Measurements from ENCODE around the gene CYP2C8.
"Not testable (repeated sequence)": the region's sequence is repeated elsewhere in the genome, so short reads cannot be mapped to it uniquely, and the experiment has no call there.

The CYP2C8 gene

DNA sequence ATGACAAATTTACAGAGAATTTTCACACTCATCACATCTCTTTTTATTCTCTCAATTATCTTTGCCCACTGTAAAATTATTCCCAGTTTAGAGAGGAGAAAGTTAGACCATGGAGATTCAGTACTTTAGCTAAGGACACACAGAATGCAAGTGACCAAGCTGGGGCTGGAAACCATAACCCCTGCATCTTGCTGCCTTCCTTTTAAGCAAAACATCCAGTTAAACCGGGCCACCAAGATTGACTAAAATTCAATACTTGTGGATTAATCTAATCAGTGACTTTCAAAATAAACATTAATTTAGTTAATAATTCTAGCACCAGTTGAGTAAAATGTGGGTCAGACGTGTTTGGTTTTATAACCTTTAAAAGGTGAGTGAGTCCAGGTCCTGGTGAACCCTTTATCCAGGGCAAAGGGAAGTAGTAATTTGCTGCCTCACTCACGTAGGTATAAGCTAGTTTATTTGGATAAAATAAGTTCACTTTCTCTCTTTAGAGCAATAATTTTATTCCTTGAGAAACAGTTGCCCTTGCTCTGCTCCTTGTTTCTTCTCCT is 1.9 kb upstream of the CYP2C8 start:
- TF ChIP-seq, protein P1, sequence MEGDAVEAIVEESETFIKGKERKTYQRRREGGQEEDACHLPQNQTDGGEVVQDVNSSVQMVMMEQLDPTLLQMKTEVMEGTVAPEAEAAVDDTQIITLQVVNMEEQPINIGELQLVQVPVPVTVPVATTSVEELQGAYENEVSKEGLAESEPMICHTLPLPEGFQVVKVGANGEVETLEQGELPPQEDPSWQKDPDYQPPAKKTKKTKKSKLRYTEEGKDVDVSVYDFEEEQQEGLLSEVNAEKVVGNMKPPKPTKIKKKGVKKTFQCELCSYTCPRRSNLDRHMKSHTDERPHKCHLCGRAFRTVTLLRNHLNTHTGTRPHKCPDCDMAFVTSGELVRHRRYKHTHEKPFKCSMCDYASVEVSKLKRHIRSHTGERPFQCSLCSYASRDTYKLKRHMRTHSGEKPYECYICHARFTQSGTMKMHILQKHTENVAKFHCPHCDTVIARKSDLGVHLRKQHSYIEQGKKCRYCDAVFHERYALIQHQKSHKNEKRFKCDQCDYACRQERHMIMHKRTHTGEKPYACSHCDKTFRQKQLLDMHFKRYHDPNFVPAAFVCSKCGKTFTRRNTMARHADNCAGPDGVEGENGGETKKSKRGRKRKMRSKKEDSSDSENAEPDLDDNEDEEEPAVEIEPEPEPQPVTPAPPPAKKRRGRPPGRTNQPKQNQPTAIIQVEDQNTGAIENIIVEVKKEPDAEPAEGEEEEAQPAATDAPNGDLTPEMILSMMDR (IDR thresholded peaks at IDR 0.05) = no peak
- Histone ChIP-seq H3K36me3 (no peaks in the 10 kb centered on the region), H3K27ac (no peak overlapping the region), H3K9me3 (no peaks in the 10 kb centered on the region), H3K4me3 (no peak overlapping the region), H3K4me1 (no peaks in the 10 kb centered on the region), H3K27me3 (no peaks in the 10 kb centered on the region)
- no peak for DNase-seq
- intact Hi-C loops (cut with DNase I; ENCODE audit: low total_unique reads) = no loop called here

DNA sequence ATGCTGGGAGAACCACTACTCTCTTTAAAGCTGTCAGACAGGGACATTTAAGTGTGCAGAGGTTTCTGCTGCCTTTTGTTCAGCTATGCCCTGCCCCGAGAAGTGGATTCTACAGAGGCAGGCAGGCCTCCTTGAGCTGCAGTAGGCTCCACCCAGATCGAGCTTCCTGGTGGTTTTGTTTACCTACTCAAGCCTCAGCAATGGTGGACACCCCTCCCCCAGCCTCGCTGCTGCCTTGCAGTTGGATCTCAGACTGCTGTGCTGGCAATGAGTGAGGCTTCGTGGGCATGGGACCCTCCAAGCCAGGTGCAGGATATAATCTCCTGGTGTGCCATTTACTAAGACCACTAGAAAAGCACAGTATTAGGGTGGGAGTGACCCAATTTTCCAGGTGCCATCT is 5.2 kb downstream of the CYP2C8 start:
- H3K27ac ChIP-seq; H3K9me3 ChIP-seq; intact Hi-C loops (cut with DNase I; ENCODE audit: low total_unique reads); DNase-seq; H3K4me3 ChIP-seq; H3K27me3 ChIP-seq; H3K36me3 ChIP-seq; H3K4me1 ChIP-seq: not testable (repeated sequence)

DNA sequence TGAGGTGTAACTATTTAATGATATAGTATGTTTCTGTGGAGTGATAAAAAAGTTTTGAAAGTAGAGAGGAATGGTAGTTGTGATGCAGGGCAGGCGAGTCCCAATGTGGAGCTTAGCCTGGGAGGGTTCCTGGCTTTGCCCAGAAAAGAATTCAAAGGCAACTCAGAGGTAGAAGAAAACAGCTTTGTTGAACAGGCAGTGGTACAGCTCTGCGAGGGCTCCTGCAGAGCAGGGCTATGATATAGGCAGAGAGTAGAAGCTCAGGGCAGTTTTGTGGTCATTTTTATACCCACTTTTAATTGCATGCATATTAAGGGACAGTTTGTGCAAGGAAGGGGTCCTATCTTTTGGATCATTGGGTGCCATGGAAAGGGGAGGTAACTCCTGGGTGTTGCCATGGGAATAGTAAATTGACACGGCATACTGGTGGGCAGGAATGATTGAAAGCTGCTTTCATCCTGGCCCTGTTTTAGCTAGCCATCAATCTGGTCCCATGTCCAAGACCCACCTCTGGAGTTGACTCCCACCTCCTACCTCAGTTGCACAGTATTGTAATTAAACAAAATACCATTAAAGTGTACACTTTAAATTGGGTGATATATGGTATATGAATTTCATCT is 12.4 kb downstream of the CYP2C8 start:
- H3K27me3 ChIP-seq = no peaks in the 10 kb centered on the region
- H3K36me3 ChIP-seq = no peaks in the 10 kb centered on the region
- TF ChIP-seq, protein P1 (IDR thresholded peaks at IDR 0.05) = no peak
- H3K4me3 ChIP-seq = no peak overlapping the region
- no peaks in the 10 kb centered on the region for H3K9me3 ChIP-seq
- no peak for DNase-seq
- intact Hi-C loops (cut with DNase I; ENCODE audit: low total_unique reads) = no loop called here
- H3K4me1 ChIP-seq = no peaks in the 10 kb centered on the region
- H3K27ac ChIP-seq = no peak overlapping the region

DNA sequence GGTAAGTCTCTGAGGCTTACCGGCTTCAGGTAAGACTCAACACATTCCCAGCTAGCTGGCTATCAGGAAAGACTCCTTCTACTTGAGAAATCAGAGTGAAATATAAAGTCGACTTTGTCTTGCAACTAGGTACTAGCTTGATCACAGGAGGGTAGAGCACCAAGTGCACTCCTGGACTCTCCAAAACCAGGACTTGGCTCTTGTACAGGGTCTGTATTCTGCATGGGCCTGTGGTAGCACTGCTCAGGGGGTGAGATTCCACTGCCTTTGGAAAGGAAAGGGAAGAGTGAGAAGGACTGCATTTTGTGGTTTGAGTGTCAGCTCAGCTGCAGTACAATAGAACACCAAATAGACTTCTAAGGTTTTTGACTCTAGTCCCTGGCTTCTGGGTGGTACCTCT is 19.4 kb downstream of the CYP2C8 start:
- Histone ChIP-seq H3K4me1 (no peaks in the 10 kb centered on the region), H3K27me3 (no peaks in the 10 kb centered on the region), H3K9me3 (no peaks in the 10 kb centered on the region), H3K36me3 (no peaks in the 10 kb centered on the region), H3K4me3 (no peak overlapping the region), H3K27ac (no peak overlapping the region)
- no peak for DNase-seq
- TF ChIP-seq, protein P1 (IDR thresholded peaks at IDR 0.05) = no peak
- intact Hi-C loops (cut with DNase I; ENCODE audit: low total_unique reads) = no loop called here

DNA sequence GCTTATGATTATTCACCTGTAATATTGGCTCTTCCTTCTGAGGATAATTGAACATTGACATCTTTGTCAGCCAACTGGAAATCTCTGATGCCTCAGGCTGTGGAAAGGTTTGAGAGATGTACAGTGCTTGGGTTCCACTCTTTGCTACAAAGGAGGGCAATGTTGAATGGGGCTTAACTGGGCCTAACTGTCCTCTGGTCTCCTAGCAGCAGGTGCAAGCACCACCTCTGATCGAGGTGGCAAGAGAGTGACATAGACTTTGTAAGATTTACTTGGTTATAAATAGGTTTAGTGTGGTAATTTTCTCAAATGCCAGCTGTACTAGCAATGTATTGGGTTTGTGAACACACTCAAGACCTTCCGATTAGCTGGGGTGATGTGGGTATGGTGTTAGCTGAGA is 21.1 kb downstream of the CYP2C8 start:
- H3K4me1 ChIP-seq = no peaks in the 10 kb centered on the region
- no peaks in the 10 kb centered on the region for H3K36me3 ChIP-seq
- no peaks in the 10 kb centered on the region for H3K27me3 ChIP-seq
- TF ChIP-seq, protein P1 (IDR thresholded peaks at IDR 0.05) = no peak
- no peak overlapping the region for H3K4me3 ChIP-seq
- intact Hi-C loops (cut with DNase I; ENCODE audit: low total_unique reads) = no loop called here
- no peak overlapping the region for H3K27ac ChIP-seq
- no peak for DNase-seq
- H3K9me3 ChIP-seq = no peaks in the 10 kb centered on the region

DNA sequence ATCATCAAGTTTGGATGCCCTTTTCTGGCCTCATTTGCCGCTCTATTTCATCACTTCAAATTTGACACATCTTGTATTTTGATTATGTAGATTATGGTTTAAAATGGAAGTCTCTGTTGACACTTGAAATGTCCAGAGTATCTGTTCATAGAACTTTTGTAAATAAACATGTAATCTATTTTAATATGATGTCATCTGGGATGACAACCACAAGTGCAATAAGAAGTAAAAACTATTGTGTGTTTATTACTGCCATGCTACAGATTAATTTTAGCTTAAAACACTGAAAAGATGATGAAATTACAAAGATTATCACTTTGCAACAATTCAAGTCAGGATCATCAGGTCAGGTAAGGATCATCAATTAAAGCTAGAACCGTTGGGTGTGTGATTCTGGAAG is 30.0 kb downstream of the CYP2C8 start:
- Histone ChIP-seq H3K27ac (no peak overlapping the region), H3K36me3 (no peaks in the 10 kb centered on the region), H3K27me3 (no peaks in the 10 kb centered on the region), H3K9me3 (no peaks in the 10 kb centered on the region), H3K4me3 (no peak overlapping the region), H3K4me1 (no peaks in the 10 kb centered on the region)
- TF ChIP-seq, protein P1 (IDR thresholded peaks at IDR 0.05) = no peak
- intact Hi-C loops (cut with DNase I; ENCODE audit: low total_unique reads) = no loop called here
- DNase-seq = no peak

Data from tibial artery (tissue), 4 donors.